Measurements from ENCODE around the gene NIP7. TPM values are rescaled to one million over a fixed set of nuclear protein-coding genes. Genes with fewer than 3 reads are reported as not detected.

The NIP7 gene
- total and polyA plus RNA-seq, 2 experiments from 2014 or later = 30.4 to 47.4 TPM

DNA sequence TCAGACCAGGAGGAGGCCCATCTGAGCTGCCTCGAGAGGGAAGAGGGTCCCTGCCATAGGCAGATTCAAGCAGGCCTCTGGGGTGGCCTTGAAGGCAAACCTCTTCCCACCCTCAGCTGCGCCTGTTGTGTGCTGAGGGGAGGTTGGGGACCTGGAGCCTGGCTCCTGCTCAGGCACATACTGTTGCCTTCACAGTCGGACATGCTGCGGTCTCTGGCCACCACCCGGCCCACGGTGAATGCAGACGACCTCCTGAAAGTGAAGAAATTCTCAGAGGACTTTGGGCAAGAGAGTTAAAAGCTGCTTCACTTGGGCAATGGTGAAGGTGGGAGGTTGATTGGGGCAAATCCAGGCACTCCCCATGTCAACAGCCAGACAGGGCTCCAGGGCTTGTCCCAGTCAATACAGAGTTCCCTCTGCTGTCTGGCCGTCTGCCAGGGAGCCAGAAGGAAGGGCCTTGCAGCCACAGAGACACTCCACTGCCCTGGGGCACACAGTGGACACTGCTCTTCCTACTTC is 15.5 kb upstream of the NIP7 start:
- peaks cover 17% of the 10 kb centered on the region for H3K4me1 ChIP-seq (ENCODE audit: insufficient read depth)
- peaks cover 47% of the 10 kb centered on the region for H3K79me2 ChIP-seq (replicated peaks; ENCODE audit: insufficient read depth)
- peaks cover 14% of the 10 kb centered on the region for H3K4me1 Mint-ChIP-seq

More for the DNA sequence above, 15.5 kb upstream of the NIP7 start:
- no peaks in the 10 kb centered on the region for H3K27me3 ChIP-seq (ENCODE audit: insufficient read depth)
- Mint-ChIP-seq H3K27ac (no peak overlapping the region), H3K36me3 (ENCODE audit: low read depth) (peaks cover 92% of the 10 kb centered on the region), H3K4me3 (no peak overlapping the region), H3K27me3 (ENCODE audit: insufficient read depth, low read depth, poor library complexity) (peaks cover 23% of the 10 kb centered on the region), H3K9me3 (0 out of 3 replicates have a peak, but pooled peaks cover 1% of the 10 kb centered on the region)
- no peak for TF ChIP-seq ZNF114 (CRISPR knock-in tag; IDR thresholded peaks at IDR 0.05)
- TF ChIP-seq STAT1 (IDR thresholded peaks at IDR 0.05; ENCODE audit: unreplicated experiment) = no peak
- no peak for TF ChIP-seq JUNB (IDR thresholded peaks at IDR 0.05; ENCODE audit: unreplicated experiment)
- TF ChIP-seq EZH2 (IDR thresholded peaks at IDR 0.05; ENCODE audit: low read depth, unreplicated experiment) = no peak
- no peak for TF ChIP-seq CREB1 (CRISPR knock-in tag; IDR thresholded peaks at IDR 0.05; ENCODE audit: low read depth)
- no peak for TF ChIP-seq CTCF (conservative IDR thresholded peaks at IDR 0.05; ENCODE audit: low read depth in 2 of 2)
- no peak for TF ChIP-seq ETS1 (IDR thresholded peaks at IDR 0.05)
- TF ChIP-seq EZH2phosphoT487 (IDR thresholded peaks at IDR 0.05; ENCODE audit: unreplicated experiment) = no peak
- TF ChIP-seq, protein P1, sequence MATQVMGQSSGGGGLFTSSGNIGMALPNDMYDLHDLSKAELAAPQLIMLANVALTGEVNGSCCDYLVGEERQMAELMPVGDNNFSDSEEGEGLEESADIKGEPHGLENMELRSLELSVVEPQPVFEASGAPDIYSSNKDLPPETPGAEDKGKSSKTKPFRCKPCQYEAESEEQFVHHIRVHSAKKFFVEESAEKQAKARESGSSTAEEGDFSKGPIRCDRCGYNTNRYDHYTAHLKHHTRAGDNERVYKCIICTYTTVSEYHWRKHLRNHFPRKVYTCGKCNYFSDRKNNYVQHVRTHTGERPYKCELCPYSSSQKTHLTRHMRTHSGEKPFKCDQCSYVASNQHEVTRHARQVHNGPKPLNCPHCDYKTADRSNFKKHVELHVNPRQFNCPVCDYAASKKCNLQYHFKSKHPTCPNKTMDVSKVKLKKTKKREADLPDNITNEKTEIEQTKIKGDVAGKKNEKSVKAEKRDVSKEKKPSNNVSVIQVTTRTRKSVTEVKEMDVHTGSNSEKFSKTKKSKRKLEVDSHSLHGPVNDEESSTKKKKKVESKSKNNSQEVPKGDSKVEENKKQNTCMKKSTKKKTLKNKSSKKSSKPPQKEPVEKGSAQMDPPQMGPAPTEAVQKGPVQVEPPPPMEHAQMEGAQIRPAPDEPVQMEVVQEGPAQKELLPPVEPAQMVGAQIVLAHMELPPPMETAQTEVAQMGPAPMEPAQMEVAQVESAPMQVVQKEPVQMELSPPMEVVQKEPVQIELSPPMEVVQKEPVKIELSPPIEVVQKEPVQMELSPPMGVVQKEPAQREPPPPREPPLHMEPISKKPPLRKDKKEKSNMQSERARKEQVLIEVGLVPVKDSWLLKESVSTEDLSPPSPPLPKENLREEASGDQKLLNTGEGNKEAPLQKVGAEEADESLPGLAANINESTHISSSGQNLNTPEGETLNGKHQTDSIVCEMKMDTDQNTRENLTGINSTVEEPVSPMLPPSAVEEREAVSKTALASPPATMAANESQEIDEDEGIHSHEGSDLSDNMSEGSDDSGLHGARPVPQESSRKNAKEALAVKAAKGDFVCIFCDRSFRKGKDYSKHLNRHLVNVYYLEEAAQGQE (IDR thresholded peaks at IDR 0.05; ENCODE audit: unreplicated experiment) = no peak
- TF ChIP-seq ZNF331 (CRISPR knock-in tag; IDR thresholded peaks at IDR 0.05; ENCODE audit: low read depth) = no peak
- no peak for TF ChIP-seq ZNF462 (CRISPR knock-in tag; IDR thresholded peaks at IDR 0.05)
- TF ChIP-seq POLR2AphosphoS5 (IDR thresholded peaks at IDR 0.05; ENCODE audit: low read depth) = no peak
- TF ChIP-seq NANOG (IDR thresholded peaks at IDR 0.05; ENCODE audit: borderline replicate concordance) = no peak
- ATAC-seq = no peak
- peaks cover 27% of the 10 kb centered on the region; the same call in 1 of the 2 replicates for H3F3A ChIP-seq (replicated peaks; ENCODE audit: low read depth)
- no peak overlapping the region for H2AFZ ChIP-seq
- no peaks in the 10 kb centered on the region for H3K9me2 ChIP-seq (ENCODE audit: insufficient read depth)
- no peak overlapping the region for H3K4me3 ChIP-seq
- H3K27ac ChIP-seq (ENCODE audit: low read depth) = peak overlapping the region; percentile 59; the same call in 1 of the 2 replicates
- peaks cover 15% of the 10 kb centered on the region for H3K36me3 ChIP-seq (ENCODE audit: insufficient read depth)
- DNase-seq (ENCODE audit: low spot score) = no peak
- H4K20me1 ChIP-seq (replicated peaks; ENCODE audit: insufficient read depth) = peaks cover 48% of the 10 kb centered on the region
- H3K4me2 ChIP-seq = no peak overlapping the region
